Measurements from ENCODE around the gene ACACA.
"Not testable (repeated sequence)": the region's sequence is repeated elsewhere in the genome, so short reads cannot be mapped to it uniquely, and the experiment has no call there.

ACACA gene

GRCh38 chr17:37176723-37177122 is 229.9 kb downstream of the ACACA start:
- DNase-seq (ENCODE audit: low spot score), result no peak

GRCh38 chr17:37174205-37174604 is 232.4 kb downstream of the ACACA start:
- DNase-seq (ENCODE audit: low spot score), result peak; percentile 56

- no peak for DNase-seq (ENCODE audit: low spot score)
Observed at GRCh38 chr17:37170881-37171425, 235.7 kb downstream of the ACACA start.

GRCh38 chr17:37168731-37169353 is 237.8 kb downstream of the ACACA start:
- DNase-seq (ENCODE audit: low spot score), result no peak

- DNase-seq (ENCODE audit: low spot score), result no peak
Observed at GRCh38 chr17:37167756-37168155, 238.9 kb downstream of the ACACA start.

- DNase-seq (ENCODE audit: low spot score), result no peak
Observed at GRCh38 chr17:37164057-37164456, 242.6 kb downstream of the ACACA start.

- DNase-seq (ENCODE audit: low spot score), result no peak
Observed at GRCh38 chr17:37162800-37163199, 243.8 kb downstream of the ACACA start.

- no peak for DNase-seq (ENCODE audit: low spot score)
Observed at GRCh38 chr17:37160944-37161343, 245.7 kb downstream of the ACACA start.

GRCh38 chr17:37158290-37158689 is 248.3 kb downstream of the ACACA start:
- DNase-seq (ENCODE audit: low spot score), result no peak

- peak; percentile 28 for DNase-seq (ENCODE audit: low spot score)
Observed at GRCh38 chr17:37148156-37148555, 258.5 kb downstream of the ACACA start.

- no peak for DNase-seq (ENCODE audit: low spot score)
Observed at GRCh38 chr17:37147301-37147812, 259.3 kb downstream of the ACACA start.

- no peak for DNase-seq (ENCODE audit: low spot score)
Observed at GRCh38 chr17:37146086-37147064, 260.3 kb downstream of the ACACA start.

- DNase-seq (ENCODE audit: low spot score), result no peak
Observed at GRCh38 chr17:37144075-37144701, 262.4 kb downstream of the ACACA start.

GRCh38 chr17:37143558-37143957 is 263.1 kb downstream of the ACACA start:
- not testable (repeated sequence) for DNase-seq (ENCODE audit: low spot score)

GRCh38 chr17:37142294-37142896 is 264.2 kb downstream of the ACACA start:
- DNase-seq (ENCODE audit: low spot score), result no peak

GRCh38 chr17:37138571-37139120 is 268.0 kb downstream of the ACACA start:
- DNase-seq (ENCODE audit: low spot score), result no peak

- no peak for DNase-seq (ENCODE audit: low spot score)
Observed at GRCh38 chr17:37137906-37138514, 268.6 kb downstream of the ACACA start.

- DNase-seq (ENCODE audit: low spot score), result no peak
Observed at GRCh38 chr17:37137070-37137610, 269.5 kb downstream of the ACACA start.

GRCh38 chr17:37135576-37135975 is 271.1 kb downstream of the ACACA start:
- DNase-seq (ENCODE audit: low spot score), result no peak

- DNase-seq (ENCODE audit: low spot score), result no peak
Observed at GRCh38 chr17:37134050-37134449, 272.6 kb downstream of the ACACA start.

- no peak for DNase-seq (ENCODE audit: low spot score)
Observed at GRCh38 chr17:37133136-37133535, 273.5 kb downstream of the ACACA start.

Measured in cerebellar cortex (tissue), 1 donor.